IMR-90 (cell line): ENCODE results near the gene ILF2. TPM values are rescaled to one million over a fixed set of nuclear protein-coding genes. Genes with fewer than 3 reads are reported as not detected.

Source experiments
- ATAC-seq: fragments of 200-7000 bp; cut with Tn5 transposase; 2 replicates; pipeline ENCODE4 v1.9.1; 2020; ENCODE audit warnings: low read depth, mild to moderate bottlenecking, moderate library complexity
- BruUV-seq: library from RNA; stranded (reverse); fragments of 400-500 nt; replicated peaks from 2 replicates; lab custom pipeline; 2021; lab: Mats Ljungman, UMichigan
- CTCF ChIA-PET: fragments of 300-600 bp; formaldehyde crosslinking; extraction: SDS; loops from one replicate; lab custom pipeline; 2021; ENCODE audit warnings: antibody characterized with exemption; lab: Yijun Ruan, JAX
- POLR2A ChIA-PET: fragments of 300-600 bp; sonication (Branson Sonifier 250); formaldehyde crosslinking; loops from one replicate; lab custom pipeline; 2022; ENCODE audit warnings: antibody characterized with exemption; ENCODE audit not compliant: unreplicated experiment; lab: Charles Lee
- DNase-seq: peaks from one replicate; pipeline ENCODE4 v3.0.0; 2013
- H2AFZ ChIP-seq: replicated peaks from 2 replicates; pipeline ENCODE3; 2013; ENCODE audit warnings: low read length, mild to moderate bottlenecking; ENCODE audit not compliant: poor library complexity
- H2AK5ac ChIP-seq: 2 replicates; pipeline ENCODE4 v1.6.1; 2013; ENCODE audit warnings: low read depth, low read length, inconsistent platforms
- H2AK9ac ChIP-seq: replicated peaks from 2 replicates; pipeline ENCODE3; 2013; ENCODE audit warnings: mild to moderate bottlenecking, low read depth, low read length, moderate library complexity; ENCODE audit not compliant: poor library complexity
- H2BK120ac ChIP-seq: 2 replicates; pipeline ENCODE4 v1.6.1; 2013; ENCODE audit warnings: low read depth, low read length, inconsistent platforms
- H2BK15ac ChIP-seq: 3 replicates; pipeline ENCODE4 v1.6.1; 2013; ENCODE audit warnings: low read depth, low read length, inconsistent platforms
- H2BK20ac ChIP-seq: 2 replicates; pipeline ENCODE4 v1.6.1; 2013; ENCODE audit warnings: low read depth, mild to moderate bottlenecking, inconsistent platforms, low read length, moderate library complexity
- H2BK5ac ChIP-seq: 2 replicates; pipeline ENCODE4 v1.6.1; 2013; ENCODE audit warnings: mild to moderate bottlenecking, low read depth, low read length, inconsistent platforms; ENCODE audit not compliant: poor library complexity, severe bottlenecking
- H3K14ac ChIP-seq: replicated peaks from 2 replicates; pipeline ENCODE4 v1.6.1; 2013; ENCODE audit warnings: low read depth, low read length, inconsistent platforms
- H3K18ac ChIP-seq: 2 replicates; pipeline ENCODE4 v1.6.1; 2013; ENCODE audit warnings: low read depth, low read length, control low read depth
- H3K23ac ChIP-seq: 2 replicates; pipeline ENCODE4 v1.6.1; 2013; ENCODE audit warnings: low read depth, low read length, inconsistent platforms
- H3K27ac ChIP-seq: 2 replicates; pipeline ENCODE4 v1.5.1; 2013; ENCODE audit warnings: mild to moderate bottlenecking, control low read depth, low read length; ENCODE audit not compliant: insufficient read depth
- H3K27me3 ChIP-seq: 2 replicates; pipeline ENCODE4 v1.6.1; 2013; ENCODE audit warnings: low read length; ENCODE audit not compliant: control insufficient read depth, insufficient read depth
- H3K36me3 ChIP-seq: 2 replicates; pipeline ENCODE4 v1.6.1; 2013; ENCODE audit warnings: low read length, mixed read lengths; ENCODE audit not compliant: control insufficient read depth, insufficient read depth
- H3K4ac ChIP-seq: 2 replicates; pipeline ENCODE4 v1.6.1; 2013; ENCODE audit warnings: low read depth, low read length, inconsistent platforms
- H3K4me1 ChIP-seq: 2 replicates; pipeline ENCODE4 v1.6.1; 2013; ENCODE audit warnings: low read length, mixed read lengths; ENCODE audit not compliant: control insufficient read depth, insufficient read depth
- H3K4me2 ChIP-seq: 2 replicates; pipeline ENCODE4 v1.6.1; 2013; ENCODE audit warnings: low read depth, mild to moderate bottlenecking, control low read depth, low read length, moderate library complexity
- H3K4me3 ChIP-seq: 2 replicates; pipeline ENCODE4 v1.5.1; 2013; ENCODE audit warnings: low read depth, mild to moderate bottlenecking, control low read depth, low read length, moderate library complexity; ENCODE audit not compliant: insufficient read depth
- H3K56ac ChIP-seq: 2 replicates; pipeline ENCODE4 v1.6.1; 2013; ENCODE audit warnings: low read length, inconsistent platforms; ENCODE audit not compliant: insufficient read depth; ENCODE audit errors: extremely low read depth
- H3K79me1 ChIP-seq, 2 experiments: 2 replicates each; pipeline ENCODE4 v1.6.1; 2013; ENCODE audit warnings: low read length in 2 of 2, inconsistent platforms in 1 of 2, low read depth in 1 of 2
- H3K9ac ChIP-seq: 2 replicates; pipeline ENCODE4 v1.6.1; 2013; ENCODE audit warnings: low read depth, low read length, control low read depth
- H3K9me1 ChIP-seq: 2 replicates; pipeline ENCODE4 v1.6.1; 2013; ENCODE audit warnings: low read length, inconsistent platforms; ENCODE audit not compliant: insufficient read depth
- H3K9me3 ChIP-seq: 2 replicates; pipeline ENCODE4 v1.6.1; 2013; ENCODE audit warnings: low read length; ENCODE audit not compliant: control insufficient read depth, insufficient read depth
- H4K20me1 ChIP-seq: 2 replicates; pipeline ENCODE4 v1.6.1; 2013; ENCODE audit warnings: low read length, inconsistent platforms; ENCODE audit not compliant: insufficient read depth
- H4K5ac ChIP-seq: 2 replicates; pipeline ENCODE4 v1.6.1; 2013; ENCODE audit warnings: mild to moderate bottlenecking, low read depth, low read length, control low read depth
- H4K8ac ChIP-seq, 2 experiments: 2 replicates each; pipeline ENCODE4 v1.6.1; 2013; ENCODE audit warnings: low read depth in 2 of 2, low read length in 2 of 2, control low read depth in 1 of 2, inconsistent platforms in 1 of 2
- H4K91ac ChIP-seq: 2 replicates; pipeline ENCODE4 v1.6.1; 2013; ENCODE audit warnings: low read depth, low read length, inconsistent platforms; ENCODE audit not compliant: insufficient read depth
- BHLHE40 ChIP-seq: fragments of 150-350 bp; IDR thresholded peaks from 2 replicates; pipeline ENCODE4 v1.6.1; 2016; ENCODE audit warnings: mild to moderate bottlenecking, low read depth, low read length
- CEBPB ChIP-seq: IDR thresholded peaks from 2 replicates; pipeline ENCODE4 v1.6.1; 2012; ENCODE audit warnings: low read depth, low read length, improper control_type of control experiment
- CHD1 ChIP-seq: IDR thresholded peaks from 2 replicates; pipeline ENCODE4 v1.6.1; 2012; ENCODE audit warnings: low read depth, low read length, improper control_type of control experiment
- FOS ChIP-seq: fragments of 150-350 bp; IDR thresholded peaks from 2 replicates; pipeline ENCODE4 v1.6.1; 2016; ENCODE audit warnings: low read depth, low read length
- MAFK ChIP-seq: IDR thresholded peaks from 2 replicates; pipeline ENCODE4 v1.6.1; 2012; ENCODE audit warnings: low read depth, low read length, improper control_type of control experiment
- MXI1 ChIP-seq: IDR thresholded peaks from 2 replicates; pipeline ENCODE4 v1.6.1; 2012; ENCODE audit warnings: low read depth, mild to moderate bottlenecking, low read length, moderate library complexity, borderline replicate concordance
- NFE2L2 ChIP-seq: fragments of 150-350 bp; IDR thresholded peaks from 2 replicates; pipeline ENCODE4 v1.6.1; 2016; ENCODE audit warnings: low read depth, mild to moderate bottlenecking, low read length
- POLR2A ChIP-seq: IDR thresholded peaks from 2 replicates; pipeline ENCODE4 v1.6.1; 2012; ENCODE audit warnings: mild to moderate bottlenecking, low read depth, low read length
- RAD21 ChIP-seq: IDR thresholded peaks from 2 replicates; pipeline ENCODE4 v1.6.1; 2012; ENCODE audit warnings: low read length, improper control_type of control experiment
- RCOR1 ChIP-seq: IDR thresholded peaks from 2 replicates; pipeline ENCODE4 v1.6.1; 2012; ENCODE audit warnings: mild to moderate bottlenecking, low read length, improper control_type of control experiment; ENCODE audit not compliant: insufficient replicate concordance
- RFX5 ChIP-seq: IDR thresholded peaks from 2 replicates; pipeline ENCODE4 v1.8.0; 2012; ENCODE audit warnings: low read depth, mild to moderate bottlenecking, low read length, moderate library complexity
- SMC3 ChIP-seq: fragments of 150-350 bp; IDR thresholded peaks from 2 replicates; pipeline ENCODE4 v1.6.1; 2016; ENCODE audit warnings: low read depth, mild to moderate bottlenecking, antibody characterized with exemption, low read length, moderate library complexity
- WGBS, 2 experiments: methylation state at CpG; one replicate each; pipeline versions ENCODE4 v1.1.5 to v1.1.7; 2013; ENCODE audit warnings: missing lambda C conversion rate in 2 of 2; ENCODE audit not compliant: insufficient read length in 1 of 2; ENCODE audit errors: extremely low coverage in 2 of 2; 5-methylcytosine and 5-hydroxymethylcytosine counted together
- dilution Hi-C: fragments of 300-500 bp; cut with HindIII; formaldehyde crosslinking; loops from one replicate; pipeline ENCODE4 v1.14.3; 2018; ENCODE audit warnings: low sequenced_read_pairs; ENCODE audit not compliant: unreplicated experiment
- in situ Hi-C: fragments of 300-500 bp; cut with MboI; formaldehyde crosslinking; loops from 3 replicates; pipeline ENCODE4 v1.14.3; 2019; ENCODE audit warnings: low sequenced_read_pairs, inconsistent platforms, mixed read lengths
- intact Hi-C: fragments of 100-400 bp; cut with micrococcal nuclease; formaldehyde crosslinking; loops from 2 replicates; pipeline ENCODE4 v1.10.0; 2022
- polyA plus RNA-seq, 3 experiments: library from polyadenylated mRNA; depleted of rRNA; stranded (reverse); fragments of >200 nt; gene quantifications; 2 replicates each; pipeline ENCODE4 v1.2.3, GENCODE V29; 2012; ENCODE audit warnings: low replicate concordance in 1 of 3
- total RNA-seq: library from RNA; depleted of rRNA; stranded (reverse); fragments of >200 nt; gene quantifications from 2 replicates; pipeline ENCODE4 v1.2.3, GENCODE V29; 2012
- TF ChIP-seq, protein P1 (sequence below): fragments of 150-350 bp; IDR thresholded peaks from 2 replicates; pipeline ENCODE4 v1.6.1; 2017; ENCODE audit warnings: mild to moderate bottlenecking, antibody characterized with exemption, low read length, low read depth
- TF ChIP-seq, protein P2 (sequence below): fragments of 150-350 bp; IDR thresholded peaks from 2 replicates; pipeline ENCODE4 v1.6.1; 2016; ENCODE audit warnings: low read depth, mild to moderate bottlenecking, low read length, moderate library complexity, borderline replicate concordance

The ILF2 gene
- total and polyA plus RNA-seq, 2 of the 4 experiments (the other 2 are of a cell fraction) = 273 to 504 TPM

DNA sequence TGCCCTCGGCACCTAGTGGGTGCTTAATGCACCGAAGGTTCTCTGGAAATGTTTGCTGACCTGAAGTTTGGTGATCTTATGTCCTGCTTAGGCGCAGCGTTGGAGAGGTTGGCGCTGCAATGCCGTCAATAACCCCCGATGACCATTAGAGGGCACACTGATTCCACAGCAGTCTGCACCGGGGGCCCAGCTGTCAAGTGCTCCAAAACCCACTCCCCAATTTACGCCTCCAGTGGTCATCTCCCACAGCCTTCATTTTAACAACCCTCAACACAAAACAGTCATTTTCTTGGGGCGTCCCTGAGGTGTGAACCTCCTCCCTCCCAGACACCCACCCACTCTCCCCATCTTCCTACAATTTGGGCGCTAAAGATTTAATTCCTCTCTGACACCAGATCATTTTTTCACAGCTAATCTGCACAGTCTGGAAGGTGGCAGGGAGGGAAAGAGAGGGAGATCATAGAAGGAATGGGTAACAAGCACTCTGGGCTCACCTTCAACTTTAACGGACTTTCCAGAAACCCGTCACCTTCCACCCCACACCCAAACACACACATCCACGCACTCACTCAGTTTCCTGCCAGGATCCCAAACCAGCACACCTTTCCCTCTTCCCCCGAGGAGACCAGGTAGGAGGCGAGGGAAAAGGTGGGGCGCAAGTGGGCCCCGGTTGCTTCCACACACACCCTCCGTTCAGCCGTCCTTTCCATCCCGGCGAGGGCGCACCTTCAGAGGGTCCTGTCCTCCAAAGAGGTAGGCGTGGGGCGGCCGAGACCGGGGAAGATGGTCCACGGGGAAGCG is 7.1 kb upstream of the ILF2 start:
- DNase-seq (peak; percentile 45), ATAC-seq (peak; percentile 79)
- 0% methylated on average over 9 of the region's 29 CpGs; no CpG with 5 or more reads in 1 of the 2 experiments for WGBS, 2 experiments
- H3K36me3 ChIP-seq = no peaks in the 10 kb centered on the region
- ChIA-PET CTCF (interaction anchor here (0.5 to 1.2 kb wide), 3 partner anchors 53 to 73 kb away, joined by 3 to 5 read pairs (median 4); no protein-coding TSS in a partner anchor), POLR2A (no interaction called here)
- intact Hi-C loops (loop anchor here (1.0 to 2.0 kb wide), 3 partner anchors 71 to 308 kb away; partner anchors contain the start of gene RAB13), dilution Hi-C loops (no loop called here), in situ Hi-C loops (loop anchor here (5.0 to 10.0 kb wide), 2 partner anchors 69 to 297 kb away; partner anchors contain the start of gene JTB)
- H3K9me1 ChIP-seq = no peaks in the 10 kb centered on the region
- H3K4me3 ChIP-seq = 0 out of 2 replicates have a peak overlapping the region, but pooled peaks have one; percentile 38
- peaks cover 7% of the 10 kb centered on the region; the same call in 1 of the 2 replicates for H3K4me1 ChIP-seq
- no peak overlapping the region for H2AK5ac ChIP-seq
- H3K27ac ChIP-seq = no peak overlapping the region
- H2BK120ac ChIP-seq = no peak overlapping the region
- H3K4ac ChIP-seq = no peak overlapping the region
- H2BK5ac ChIP-seq = no peak overlapping the region
- no peak overlapping the region for H2BK15ac ChIP-seq
- H2AK9ac ChIP-seq = peak overlapping the region; percentile 71
- no peak overlapping the region for H4K5ac ChIP-seq
- H3K79me1 ChIP-seq = no peaks in the 10 kb centered on the region
- H3K23ac ChIP-seq = no peak overlapping the region; the same call in 1 of the 2 replicates
- H3K27me3 ChIP-seq = peaks cover 47% of the 10 kb centered on the region
- no peak overlapping the region for H3K18ac ChIP-seq
- H3K14ac ChIP-seq = no peak overlapping the region
- H3K9ac ChIP-seq = no peak overlapping the region
- H4K8ac ChIP-seq = no peak overlapping the region
- no peak overlapping the region for H4K91ac ChIP-seq
- peak overlapping the region; percentile 87 for H2AFZ ChIP-seq
- H2BK20ac ChIP-seq = no peak overlapping the region
- no TSS peak for BruUV-seq
- no peaks in the 10 kb centered on the region for H4K20me1 ChIP-seq
- H3K4me2 ChIP-seq = peak overlapping the region; percentile 76; the same call in 1 of the 2 replicates
- H3K9me3 ChIP-seq = no peaks in the 10 kb centered on the region
- no peak overlapping the region for H3K56ac ChIP-seq
- no peak for TF ChIP-seq NFE2L2
- TF ChIP-seq, protein P1, sequence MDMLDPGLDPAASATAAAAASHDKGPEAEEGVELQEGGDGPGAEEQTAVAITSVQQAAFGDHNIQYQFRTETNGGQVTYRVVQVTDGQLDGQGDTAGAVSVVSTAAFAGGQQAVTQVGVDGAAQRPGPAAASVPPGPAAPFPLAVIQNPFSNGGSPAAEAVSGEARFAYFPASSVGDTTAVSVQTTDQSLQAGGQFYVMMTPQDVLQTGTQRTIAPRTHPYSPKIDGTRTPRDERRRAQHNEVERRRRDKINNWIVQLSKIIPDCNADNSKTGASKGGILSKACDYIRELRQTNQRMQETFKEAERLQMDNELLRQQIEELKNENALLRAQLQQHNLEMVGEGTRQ = no peak
- TF ChIP-seq POLR2A = no peak
- no peak for TF ChIP-seq BHLHE40
- no peak for TF ChIP-seq RFX5
- TF ChIP-seq MAFK = no peak
- no peak for TF ChIP-seq FOS
- TF ChIP-seq CHD1 = no peak
- peak; percentile 85 for TF ChIP-seq RAD21
- TF ChIP-seq SMC3 = peak; percentile 62
- TF ChIP-seq CEBPB = no peak
- TF ChIP-seq, protein P2, sequence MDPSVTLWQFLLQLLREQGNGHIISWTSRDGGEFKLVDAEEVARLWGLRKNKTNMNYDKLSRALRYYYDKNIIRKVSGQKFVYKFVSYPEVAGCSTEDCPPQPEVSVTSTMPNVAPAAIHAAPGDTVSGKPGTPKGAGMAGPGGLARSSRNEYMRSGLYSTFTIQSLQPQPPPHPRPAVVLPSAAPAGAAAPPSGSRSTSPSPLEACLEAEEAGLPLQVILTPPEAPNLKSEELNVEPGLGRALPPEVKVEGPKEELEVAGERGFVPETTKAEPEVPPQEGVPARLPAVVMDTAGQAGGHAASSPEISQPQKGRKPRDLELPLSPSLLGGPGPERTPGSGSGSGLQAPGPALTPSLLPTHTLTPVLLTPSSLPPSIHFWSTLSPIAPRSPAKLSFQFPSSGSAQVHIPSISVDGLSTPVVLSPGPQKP = no peak
- no peak for TF ChIP-seq RCOR1
- no peak for TF ChIP-seq MXI1
